A549 treated with DMSO at 1 μM for 4 hours (cell line): ENCODE measurements around the gene PODNL1. TPM values are rescaled to one million over a fixed set of nuclear protein-coding genes. Genes with fewer than 3 reads are reported as not detected.

ENCODE experiments used
- total RNA-seq: library from RNA; stranded (reverse); fragments of 200-300 nt; extraction: Qiagen RNA extraction; gene quantifications from 5 replicates; pipeline ENCODE4 v1.2.3, GENCODE V29; 2022; ENCODE audit warnings: low read depth

PODNL1 gene, protein sequence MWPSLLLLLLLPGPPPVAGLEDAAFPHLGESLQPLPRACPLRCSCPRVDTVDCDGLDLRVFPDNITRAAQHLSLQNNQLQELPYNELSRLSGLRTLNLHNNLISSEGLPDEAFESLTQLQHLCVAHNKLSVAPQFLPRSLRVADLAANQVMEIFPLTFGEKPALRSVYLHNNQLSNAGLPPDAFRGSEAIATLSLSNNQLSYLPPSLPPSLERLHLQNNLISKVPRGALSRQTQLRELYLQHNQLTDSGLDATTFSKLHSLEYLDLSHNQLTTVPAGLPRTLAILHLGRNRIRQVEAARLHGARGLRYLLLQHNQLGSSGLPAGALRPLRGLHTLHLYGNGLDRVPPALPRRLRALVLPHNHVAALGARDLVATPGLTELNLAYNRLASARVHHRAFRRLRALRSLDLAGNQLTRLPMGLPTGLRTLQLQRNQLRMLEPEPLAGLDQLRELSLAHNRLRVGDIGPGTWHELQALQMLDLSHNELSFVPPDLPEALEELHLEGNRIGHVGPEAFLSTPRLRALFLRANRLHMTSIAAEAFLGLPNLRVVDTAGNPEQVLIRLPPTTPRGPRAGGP
- total RNA-seq, result 1.0 to 1.5 TPM (median 1.4 TPM) in 5 replicates

GRCh38 chr19:13938301-13939064 lies at the start of gene PODNL1:
Gene PODNL1, minus strand, starts transcription at chr19:13938417. Its CDS starts 236 bp downstream, at chr19:13938181.

DNA sequence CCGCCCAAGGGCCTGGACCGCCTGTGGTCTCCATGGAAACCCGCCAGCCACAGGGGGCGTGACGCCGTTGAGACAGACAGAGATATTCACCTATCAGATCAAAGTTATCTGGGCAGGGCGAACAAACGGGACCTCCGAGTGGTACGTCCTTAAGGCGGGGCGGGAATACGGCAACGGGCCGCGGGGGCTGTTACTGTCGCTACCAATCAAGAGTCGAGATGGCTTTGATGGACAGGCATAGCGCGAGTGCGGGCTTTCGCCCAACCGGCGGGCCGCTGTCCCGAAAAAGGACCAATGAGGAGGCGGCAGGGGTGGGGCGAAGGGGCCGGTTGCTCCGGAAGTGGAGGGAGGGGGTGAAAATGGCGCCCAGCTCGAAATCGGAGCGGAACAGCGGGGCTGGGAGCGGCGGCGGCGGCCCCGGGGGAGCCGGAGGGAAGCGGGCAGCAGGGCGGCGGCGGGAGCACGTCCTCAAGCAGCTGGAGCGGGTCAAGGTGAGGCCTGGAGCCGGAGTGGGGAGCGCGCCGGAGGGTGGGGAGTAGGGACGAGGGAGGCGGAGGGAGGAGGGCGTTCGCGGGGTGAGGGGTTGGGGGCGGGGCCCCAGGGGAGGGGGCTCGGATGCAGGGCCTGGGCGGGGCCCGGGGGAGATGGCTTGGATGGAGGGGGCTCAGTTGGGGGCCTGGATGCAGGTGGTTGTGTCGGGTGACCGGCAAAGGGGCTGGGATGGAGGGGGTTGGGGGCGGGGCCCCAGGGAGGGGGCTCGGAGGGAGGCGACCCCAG lies 14.1 kb upstream of the PODNL1 start, which contains the start of gene DCAF15:
DCAF15 (plus strand) TSS at position 356 of the 777 bp plus-strand sequence; CDS start at position 360, 4 bp downstream.

GRCh38 chr19:13905634-13906520 lies 32.3 kb downstream of the PODNL1 start, which contains the start of the genes BRME1 and CC2D1A:
Gene BRME1, minus strand, starts transcription at chr19:13906117. Its CDS starts 1,225 bp downstream, at chr19:13904892.
Gene CC2D1A, plus strand, starts transcription at chr19:13906201. Its CDS starts 241 bp downstream, at chr19:13906442.

Other genes with a start within 250 kb of the PODNL1 start
- gene MRI1, start 173.9 kb downstream of the PODNL1 start, total RNA-seq, result 9.1 to 17.5 TPM (median 15.4 TPM) in 5 replicates
- gene C19orf53, start 164.0 kb downstream of the PODNL1 start, total RNA-seq, result 145 to 201 TPM (median 198 TPM) in 5 replicates
- gene ZSWIM4, start 143.0 kb downstream of the PODNL1 start, total RNA-seq, result 6.9 to 11.1 TPM (median 10.6 TPM) in 5 replicates
- gene NANOS3, start 61.3 kb downstream of the PODNL1 start, total RNA-seq, result 2.8 to 4.3 TPM (median 3.3 TPM) in 5 replicates
- gene BRME1, start 32.3 kb downstream of the PODNL1 start, total RNA-seq, result 0.27 to 0.42 TPM (median 0.32 TPM) in 4 of 5 replicates, not detected in the other
- gene CC2D1A, start 32.2 kb downstream of the PODNL1 start, total RNA-seq, result 7.5 to 12.5 TPM (median 10.5 TPM) in 5 replicates
- gene DCAF15, start 14.1 kb upstream of the PODNL1 start, total RNA-seq, result 18.0 to 22.4 TPM (median 18.5 TPM) in 5 replicates
- gene RFX1, start 67.9 kb upstream of the PODNL1 start, total RNA-seq, result 4.2 to 7.2 TPM (median 5.7 TPM) in 5 replicates
- gene RLN3, start 89.7 kb upstream of the PODNL1 start, total RNA-seq, result not detected in 5 replicates
- 9.0 to 12.6 TPM (median 11.6 TPM) in 5 replicates for gene IL27RA, start 93.3 kb upstream of the PODNL1 start, total RNA-seq
- 1.8 to 2.5 TPM (median 2.0 TPM) in 5 replicates for gene PALM3, start 123.7 kb upstream of the PODNL1 start, total RNA-seq
- 3.4 to 3.6 TPM (median 3.6 TPM) in 5 replicates for gene MISP3, start 134.4 kb upstream of the PODNL1 start, total RNA-seq
- not detected in 5 replicates for gene C19orf67, start 147.4 kb upstream of the PODNL1 start, total RNA-seq
- gene SAMD1, start 152.3 kb upstream of the PODNL1 start, total RNA-seq, result 32.8 to 49.0 TPM (median 43.8 TPM) in 5 replicates
- gene PRKACA, start 179.3 kb upstream of the PODNL1 start, total RNA-seq, result 33.2 to 37.4 TPM (median 37.2 TPM) in 5 replicates
- gene ASF1B, start 198.2 kb upstream of the PODNL1 start, total RNA-seq, result 30.6 to 36.4 TPM (median 33.9 TPM) in 5 replicates